NCI-H526 (cell line): ENCODE data around the gene SYMPK.

Experiments used
- DNase-seq, 2 experiments: peaks; one replicate each; lab custom pipeline; 2025; lab: John Stamatoyannopoulos, UW

Gene SYMPK

GRCh38 chr19:45766869-45767346 is 96.0 kb downstream of the SYMPK start:
- no peak for DNase-seq

GRCh38 chr19:45766296-45766868 is 96.6 kb downstream of the SYMPK start:
- no peak for DNase-seq

GRCh38 chr19:45765702-45766295 is 97.1 kb downstream of the SYMPK start:
- no peak for DNase-seq
